ENCODE results near the gene PER2. TPM values are rescaled to one million over a fixed set of nuclear protein-coding genes. Genes with fewer than 3 reads are reported as not detected.

PER2 gene
- polyA plus RNA-seq, 5 donors = 6.4 to 9.4 (median 8.3) TPM

GRCh38 chr2:238267884-238268680 lies 20.3 kb downstream of the PER2 start:
- no peak for DNase-seq

GRCh38 chr2:238267341-238267710 lies 21.1 kb downstream of the PER2 start:
- DNase-seq = no peak

- DNase-seq = no peak
Measured at GRCh38 chr2:238265605-238266004, 22.8 kb downstream of the PER2 start.

- no peak for DNase-seq
Measured at GRCh38 chr2:238264072-238264460, 24.3 kb downstream of the PER2 start.

- peak; percentile 77 to 87 for DNase-seq
Measured at GRCh38 chr2:238263204-238264071, 25.0 kb downstream of the PER2 start.

- no peak for DNase-seq
Measured at GRCh38 chr2:238262496-238263122, 25.8 kb downstream of the PER2 start.

- no peak for DNase-seq
Measured at GRCh38 chr2:238261718-238262375, 26.6 kb downstream of the PER2 start.

GRCh38 chr2:238260883-238261282 lies 27.5 kb downstream of the PER2 start:
- DNase-seq = no peak

GRCh38 chr2:238259061-238260020 lies 29.1 kb downstream of the PER2 start:
- DNase-seq = no peak

- DNase-seq = no peak
Measured at GRCh38 chr2:238257786-238258700, 30.4 kb downstream of the PER2 start.

- DNase-seq = peak in 1 of 2 donors; percentile 47
Measured at GRCh38 chr2:238256594-238257104, 31.8 kb downstream of the PER2 start.

- DNase-seq = no peak
Measured at GRCh38 chr2:238256111-238256510, 32.3 kb downstream of the PER2 start.

- DNase-seq = no peak
Measured at GRCh38 chr2:238255636-238256035, 32.8 kb downstream of the PER2 start.

- DNase-seq = no peak
Measured at GRCh38 chr2:238255151-238255551, 33.3 kb downstream of the PER2 start.

- DNase-seq = no peak
Measured at GRCh38 chr2:238254095-238254723, 34.2 kb downstream of the PER2 start.

GRCh38 chr2:238252766-238253630 lies 35.4 kb downstream of the PER2 start:
- no peak for DNase-seq

- no peak for DNase-seq
Measured at GRCh38 chr2:238251986-238252385, 36.4 kb downstream of the PER2 start.

GRCh38 chr2:238251331-238251730 lies 37.1 kb downstream of the PER2 start:
- no peak for DNase-seq

All from right lung (tissue), 5 donors.